IMR-90 (cell line): ENCODE measurements around the gene TIMM10. TPM values are rescaled to one million over a fixed set of nuclear protein-coding genes. Genes with fewer than 3 reads are reported as not detected.
A peak's percentile ranks its signal among the peaks of the same experiment; 100 is the strongest.

ENCODE experiments used
- ATAC-seq: fragments of 200-7000 bp; cut with Tn5 transposase; 2 replicates; pipeline ENCODE4 v1.9.1; 2020; ENCODE audit warnings: low read depth, mild to moderate bottlenecking, moderate library complexity
- BruUV-seq: library from RNA; stranded (reverse); fragments of 400-500 nt; replicated peaks from 2 replicates; lab custom pipeline; 2021; lab: Mats Ljungman, UMichigan
- CTCF ChIA-PET: fragments of 300-600 bp; formaldehyde crosslinking; extraction: SDS; loops from one replicate; lab custom pipeline; 2021; ENCODE audit warnings: antibody characterized with exemption; lab: Yijun Ruan, JAX
- POLR2A ChIA-PET: fragments of 300-600 bp; sonication (Branson Sonifier 250); formaldehyde crosslinking; loops from one replicate; lab custom pipeline; 2022; ENCODE audit warnings: antibody characterized with exemption; ENCODE audit not compliant: unreplicated experiment; lab: Charles Lee
- DNase-seq: peaks from one replicate; pipeline ENCODE4 v3.0.0; 2013
- H2AFZ ChIP-seq: replicated peaks from 2 replicates; pipeline ENCODE3; 2013; ENCODE audit warnings: low read length, mild to moderate bottlenecking; ENCODE audit not compliant: poor library complexity
- H2AK5ac ChIP-seq: 2 replicates; pipeline ENCODE4 v1.6.1; 2013; ENCODE audit warnings: low read depth, low read length, inconsistent platforms
- H2AK9ac ChIP-seq: replicated peaks from 2 replicates; pipeline ENCODE3; 2013; ENCODE audit warnings: mild to moderate bottlenecking, low read depth, low read length, moderate library complexity; ENCODE audit not compliant: poor library complexity
- H2BK120ac ChIP-seq: 2 replicates; pipeline ENCODE4 v1.6.1; 2013; ENCODE audit warnings: low read depth, low read length, inconsistent platforms
- H2BK15ac ChIP-seq: 3 replicates; pipeline ENCODE4 v1.6.1; 2013; ENCODE audit warnings: low read depth, low read length, inconsistent platforms
- H2BK20ac ChIP-seq: 2 replicates; pipeline ENCODE4 v1.6.1; 2013; ENCODE audit warnings: low read depth, mild to moderate bottlenecking, inconsistent platforms, low read length, moderate library complexity
- H2BK5ac ChIP-seq: 2 replicates; pipeline ENCODE4 v1.6.1; 2013; ENCODE audit warnings: mild to moderate bottlenecking, low read depth, low read length, inconsistent platforms; ENCODE audit not compliant: poor library complexity, severe bottlenecking
- H3K14ac ChIP-seq: replicated peaks from 2 replicates; pipeline ENCODE4 v1.6.1; 2013; ENCODE audit warnings: low read depth, low read length, inconsistent platforms
- H3K18ac ChIP-seq: 2 replicates; pipeline ENCODE4 v1.6.1; 2013; ENCODE audit warnings: low read depth, low read length, control low read depth
- H3K23ac ChIP-seq: 2 replicates; pipeline ENCODE4 v1.6.1; 2013; ENCODE audit warnings: low read depth, low read length, inconsistent platforms
- H3K27ac ChIP-seq: 2 replicates; pipeline ENCODE4 v1.5.1; 2013; ENCODE audit warnings: mild to moderate bottlenecking, control low read depth, low read length; ENCODE audit not compliant: insufficient read depth
- H3K27me3 ChIP-seq: 2 replicates; pipeline ENCODE4 v1.6.1; 2013; ENCODE audit warnings: low read length; ENCODE audit not compliant: control insufficient read depth, insufficient read depth
- H3K36me3 ChIP-seq: 2 replicates; pipeline ENCODE4 v1.6.1; 2013; ENCODE audit warnings: low read length, mixed read lengths; ENCODE audit not compliant: control insufficient read depth, insufficient read depth
- H3K4ac ChIP-seq: 2 replicates; pipeline ENCODE4 v1.6.1; 2013; ENCODE audit warnings: low read depth, low read length, inconsistent platforms
- H3K4me1 ChIP-seq: 2 replicates; pipeline ENCODE4 v1.6.1; 2013; ENCODE audit warnings: low read length, mixed read lengths; ENCODE audit not compliant: control insufficient read depth, insufficient read depth
- H3K4me2 ChIP-seq: 2 replicates; pipeline ENCODE4 v1.6.1; 2013; ENCODE audit warnings: low read depth, mild to moderate bottlenecking, control low read depth, low read length, moderate library complexity
- H3K4me3 ChIP-seq: 2 replicates; pipeline ENCODE4 v1.5.1; 2013; ENCODE audit warnings: low read depth, mild to moderate bottlenecking, control low read depth, low read length, moderate library complexity; ENCODE audit not compliant: insufficient read depth
- H3K56ac ChIP-seq: 2 replicates; pipeline ENCODE4 v1.6.1; 2013; ENCODE audit warnings: low read length, inconsistent platforms; ENCODE audit not compliant: insufficient read depth; ENCODE audit errors: extremely low read depth
- H3K79me1 ChIP-seq, 2 experiments: 2 replicates each; pipeline ENCODE4 v1.6.1; 2013; ENCODE audit warnings: low read length in 2 of 2, inconsistent platforms in 1 of 2, low read depth in 1 of 2
- H3K9ac ChIP-seq: 2 replicates; pipeline ENCODE4 v1.6.1; 2013; ENCODE audit warnings: low read depth, low read length, control low read depth
- H3K9me1 ChIP-seq: 2 replicates; pipeline ENCODE4 v1.6.1; 2013; ENCODE audit warnings: low read length, inconsistent platforms; ENCODE audit not compliant: insufficient read depth
- H3K9me3 ChIP-seq: 2 replicates; pipeline ENCODE4 v1.6.1; 2013; ENCODE audit warnings: low read length; ENCODE audit not compliant: control insufficient read depth, insufficient read depth
- H4K20me1 ChIP-seq: 2 replicates; pipeline ENCODE4 v1.6.1; 2013; ENCODE audit warnings: low read length, inconsistent platforms; ENCODE audit not compliant: insufficient read depth
- H4K5ac ChIP-seq: 2 replicates; pipeline ENCODE4 v1.6.1; 2013; ENCODE audit warnings: mild to moderate bottlenecking, low read depth, low read length, control low read depth
- H4K8ac ChIP-seq, 2 experiments: 2 replicates each; pipeline ENCODE4 v1.6.1; 2013; ENCODE audit warnings: low read depth in 2 of 2, low read length in 2 of 2, control low read depth in 1 of 2, inconsistent platforms in 1 of 2
- H4K91ac ChIP-seq: 2 replicates; pipeline ENCODE4 v1.6.1; 2013; ENCODE audit warnings: low read depth, low read length, inconsistent platforms; ENCODE audit not compliant: insufficient read depth
- BHLHE40 ChIP-seq: fragments of 150-350 bp; IDR thresholded peaks from 2 replicates; pipeline ENCODE4 v1.6.1; 2016; ENCODE audit warnings: mild to moderate bottlenecking, low read depth, low read length
- CEBPB ChIP-seq: IDR thresholded peaks from 2 replicates; pipeline ENCODE4 v1.6.1; 2012; ENCODE audit warnings: low read depth, low read length, improper control_type of control experiment
- CHD1 ChIP-seq: IDR thresholded peaks from 2 replicates; pipeline ENCODE4 v1.6.1; 2012; ENCODE audit warnings: low read depth, low read length, improper control_type of control experiment
- CTCF ChIP-seq: conservative IDR thresholded peaks from 2 replicates; pipeline ENCODE4 v1.5.1; 2012; ENCODE audit warnings: mild to moderate bottlenecking, low read depth, low read length, improper control_type of control experiment
- ELK1 ChIP-seq: fragments of 150-350 bp; IDR thresholded peaks from 2 replicates; pipeline ENCODE4 v1.6.1; 2016; ENCODE audit warnings: low read depth, mild to moderate bottlenecking, low read length, moderate library complexity, borderline replicate concordance
- FOS ChIP-seq: fragments of 150-350 bp; IDR thresholded peaks from 2 replicates; pipeline ENCODE4 v1.6.1; 2016; ENCODE audit warnings: low read depth, low read length
- MAFK ChIP-seq: IDR thresholded peaks from 2 replicates; pipeline ENCODE4 v1.6.1; 2012; ENCODE audit warnings: low read depth, low read length, improper control_type of control experiment
- MAZ ChIP-seq: IDR thresholded peaks from 2 replicates; pipeline ENCODE4 v1.6.1; 2012; ENCODE audit warnings: low read depth, mild to moderate bottlenecking, low read length, improper control_type of control experiment, moderate library complexity, borderline replicate concordance
- MXI1 ChIP-seq: IDR thresholded peaks from 2 replicates; pipeline ENCODE4 v1.6.1; 2012; ENCODE audit warnings: low read depth, mild to moderate bottlenecking, low read length, moderate library complexity, borderline replicate concordance
- NFE2L2 ChIP-seq: fragments of 150-350 bp; IDR thresholded peaks from 2 replicates; pipeline ENCODE4 v1.6.1; 2016; ENCODE audit warnings: low read depth, mild to moderate bottlenecking, low read length
- POLR2A ChIP-seq: IDR thresholded peaks from 2 replicates; pipeline ENCODE4 v1.6.1; 2012; ENCODE audit warnings: mild to moderate bottlenecking, low read depth, low read length
- RAD21 ChIP-seq: IDR thresholded peaks from 2 replicates; pipeline ENCODE4 v1.6.1; 2012; ENCODE audit warnings: low read length, improper control_type of control experiment
- RCOR1 ChIP-seq: IDR thresholded peaks from 2 replicates; pipeline ENCODE4 v1.6.1; 2012; ENCODE audit warnings: mild to moderate bottlenecking, low read length, improper control_type of control experiment; ENCODE audit not compliant: insufficient replicate concordance
- RFX5 ChIP-seq: IDR thresholded peaks from 2 replicates; pipeline ENCODE4 v1.8.0; 2012; ENCODE audit warnings: low read depth, mild to moderate bottlenecking, low read length, moderate library complexity
- SMC3 ChIP-seq: fragments of 150-350 bp; IDR thresholded peaks from 2 replicates; pipeline ENCODE4 v1.6.1; 2016; ENCODE audit warnings: low read depth, mild to moderate bottlenecking, antibody characterized with exemption, low read length, moderate library complexity
- USF2 ChIP-seq: fragments of 150-350 bp; IDR thresholded peaks from 2 replicates; pipeline ENCODE4 v1.6.1; 2017; ENCODE audit warnings: mild to moderate bottlenecking, antibody characterized with exemption, low read length, low read depth
- WGBS, 2 experiments: methylation state at CpG; one replicate each; pipeline versions ENCODE4 v1.1.5 to v1.1.7; 2013; ENCODE audit warnings: missing lambda C conversion rate in 2 of 2; ENCODE audit not compliant: insufficient read length in 1 of 2; ENCODE audit errors: extremely low coverage in 2 of 2; 5-methylcytosine and 5-hydroxymethylcytosine counted together
- dilution Hi-C: fragments of 300-500 bp; cut with HindIII; formaldehyde crosslinking; loops from one replicate; pipeline ENCODE4 v1.14.3; 2018; ENCODE audit warnings: low sequenced_read_pairs; ENCODE audit not compliant: unreplicated experiment
- in situ Hi-C: fragments of 300-500 bp; cut with MboI; formaldehyde crosslinking; loops from 3 replicates; pipeline ENCODE4 v1.14.3; 2019; ENCODE audit warnings: low sequenced_read_pairs, inconsistent platforms, mixed read lengths
- intact Hi-C: fragments of 100-400 bp; cut with micrococcal nuclease; formaldehyde crosslinking; loops from 2 replicates; pipeline ENCODE4 v1.10.0; 2022
- polyA plus RNA-seq, 3 experiments: library from polyadenylated mRNA; depleted of rRNA; stranded (reverse); fragments of >200 nt; gene quantifications; 2 replicates each; pipeline ENCODE4 v1.2.3, GENCODE V29; 2012; ENCODE audit warnings: low replicate concordance in 1 of 3
- total RNA-seq: library from RNA; depleted of rRNA; stranded (reverse); fragments of >200 nt; gene quantifications from 2 replicates; pipeline ENCODE4 v1.2.3, GENCODE V29; 2012

Gene TIMM10
- total and polyA plus RNA-seq, 2 of the 4 experiments (the other 2 are of a cell fraction), result 96.8 to 135 TPM

GRCh38 chr11:57551941-57552340 lies 21.4 kb upstream of the TIMM10 start:
- no peak overlapping the region for H4K91ac ChIP-seq
- no peak overlapping the region for H2BK120ac ChIP-seq
- H3K27me3 ChIP-seq, result no peaks in the 10 kb centered on the region
- no peak overlapping the region for H3K4me2 ChIP-seq
- no peak overlapping the region for H3K18ac ChIP-seq
- TF ChIP-seq CTCF (no peak), BHLHE40 (no peak), POLR2A (no peak), MXI1 (no peak), CEBPB (no peak), MAZ (no peak), SMC3 (no peak), ELK1 (no peak), MAFK (no peak), USF2 (no peak), CHD1 (no peak), RAD21 (no peak), FOS (no peak), NFE2L2 (no peak), RCOR1 (no peak), RFX5 (no peak)
- BruUV-seq, result TSS peak; percentile 95
- no peak overlapping the region for H2BK20ac ChIP-seq
- H4K5ac ChIP-seq, result no peak overlapping the region
- ATAC-seq (no peak), DNase-seq (no peak)
- H3K79me1 ChIP-seq, result no peaks in the 10 kb centered on the region
- H2BK15ac ChIP-seq, result no peak overlapping the region
- H3K4me1 ChIP-seq, result no peaks in the 10 kb centered on the region
- H3K36me3 ChIP-seq, result peaks cover 52% of the 10 kb centered on the region
- no peak overlapping the region for H2AK9ac ChIP-seq
- no peak overlapping the region for H3K14ac ChIP-seq
- H4K20me1 ChIP-seq, result no peaks in the 10 kb centered on the region
- POLR2A ChIA-PET, result no interaction called here
- CTCF ChIA-PET, result no interaction called here
- H3K9ac ChIP-seq, result no peak overlapping the region
- no peaks in the 10 kb centered on the region for H3K9me3 ChIP-seq
- no peak overlapping the region for H2AK5ac ChIP-seq
- H3K56ac ChIP-seq, result no peak overlapping the region
- no peak overlapping the region for H3K4me3 ChIP-seq
- H4K8ac ChIP-seq, result no peak overlapping the region
- H3K27ac ChIP-seq, result no peak overlapping the region
- intact Hi-C loops, result no loop called here
- 67% methylated on average over 1 of the region's 4 CpGs; no CpG with 5 or more reads in 1 of the 2 experiments for WGBS, 2 experiments
- H3K23ac ChIP-seq, result no peak overlapping the region
- H2BK5ac ChIP-seq, result no peak overlapping the region
- no peak overlapping the region for H3K4ac ChIP-seq
- no peak overlapping the region for H2AFZ ChIP-seq
- dilution Hi-C loops, result no loop called here
- no peaks in the 10 kb centered on the region for H3K9me1 ChIP-seq
- in situ Hi-C loops, result no loop called here
